A549 (cell line): ENCODE results near the gene MESP1. TPM values are rescaled to one million over a fixed set of nuclear protein-coding genes. Genes with fewer than 3 reads are reported as not detected.

ENCODE experiments used
- ATAC-seq, 2 experiments: fragments of 200-7000 bp in 1 of 2; fragments of >200 bp in 1 of 2; cut with Nextera tagmentation in 1 of 2; cut with Tn5 transposase in 1 of 2; 3 replicates each; pipeline versions ENCODE4 v1.8.0 to v1.9.1; 2018 to 2020; ENCODE audit warnings: mild to moderate bottlenecking in 1 of 2, moderate library complexity in 1 of 2
- CTCF ChIA-PET: fragments of 300-600 bp; sonication (Branson Sonifier 250); formaldehyde crosslinking; extraction: SDS; loops from one replicate; lab custom pipeline; 2021; ENCODE audit warnings: antibody characterized with exemption, inconsistent platforms; lab: Yijun Ruan, JAX
- POLR2A ChIA-PET: fragments of 350-600 bp; formaldehyde crosslinking; extraction: SDS; loops from one replicate; lab custom pipeline; 2021; ENCODE audit warnings: antibody characterized with exemption, inconsistent platforms; lab: Yijun Ruan, JAX
- DNase-seq, 2 experiments: peaks; one replicate each; pipeline versions ENCODE4 v3.0.0 to v3.0.0-alpha.2; 2011 to 2016; ENCODE audit warnings: low read depth in 1 of 2, low spot score in 1 of 2
- FAIRE-seq: peaks from 2 replicates; lab custom pipeline; 2011; peaks lifted over from hg19 to GRCh38; lab: Jason Lieb, UNC
- H3K27ac ChIP-seq, 2 experiments: fragments of >200 bp; sonication (Bioruptor Twin); formaldehyde crosslinking; 3 replicates each; pipeline ENCODE4 v1.5.1; 2016 to 2017
- H3K4me1 ChIP-seq: fragments of >200 bp; sonication (Bioruptor Twin); formaldehyde crosslinking; 3 replicates; pipeline ENCODE4 v1.6.1; 2016
- H3K4me2 ChIP-seq: fragments of >200 bp; sonication (Bioruptor Twin); formaldehyde crosslinking; 3 replicates; pipeline ENCODE4 v1.6.1; 2016
- H3K4me3 ChIP-seq: fragments of >200 bp; sonication (Bioruptor Twin); formaldehyde crosslinking; 3 replicates; pipeline ENCODE4 v1.5.1; 2016
- H3K9me3 ChIP-seq: fragments of >200 bp; sonication (Bioruptor Twin); formaldehyde crosslinking; 3 replicates; pipeline ENCODE4 v1.6.1; 2016
- BHLHE40 ChIP-seq: IDR thresholded peaks from 2 replicates; pipeline ENCODE4 v1.6.1; 2012; ENCODE audit warnings: low read depth, low read length, inconsistent platforms
- CBX2 ChIP-seq: fragments of 200-600 bp; sonication (generic); IDR thresholded peaks from 2 replicates; pipeline ENCODE4 v1.6.1; 2016; ENCODE audit warnings: low read depth, mild to moderate bottlenecking, borderline replicate concordance
- CEBPB ChIP-seq, 2 experiments: fragments of >200 bp in 1 of 2; sonication (Bioruptor Twin) in 1 of 2; formaldehyde crosslinking in 1 of 2; IDR thresholded peaks; 2 replicates each; pipeline ENCODE4 v1.6.1; 2012 to 2016
- CTCF ChIP-seq: fragments of >200 bp; sonication (Bioruptor Twin); formaldehyde crosslinking; IDR thresholded peaks from 3 replicates; pipeline ENCODE4 v1.5.1; 2016
- E2F6 ChIP-seq: IDR thresholded peaks from 2 replicates; pipeline ENCODE4 v1.6.1; 2012; ENCODE audit warnings: low read depth, borderline replicate concordance
- EHMT2 ChIP-seq: fragments of 200-600 bp; sonication (generic); IDR thresholded peaks from 2 replicates; pipeline ENCODE4 v1.6.1; 2016; ENCODE audit warnings: antibody characterized with exemption, low read depth, mild to moderate bottlenecking, moderate library complexity
- EP300 ChIP-seq, 2 experiments: fragments of >200 bp; sonication (Bioruptor Twin); formaldehyde crosslinking; IDR thresholded peaks; 2 replicates in 1 of 2; 3 replicates in 1 of 2; pipeline ENCODE4 v1.6.1; 2016 to 2017
- FOSB ChIP-seq: fragments of 250-450 bp; sonication (Bioruptor Pico); IDR thresholded peaks from 2 replicates; pipeline ENCODE4 v1.5.0; 2020; ENCODE audit warnings: mild to moderate bottlenecking, moderate library complexity
- FOXS1 ChIP-seq: fragments of 250-450 bp; sonication (Bioruptor Pico); IDR thresholded peaks from 2 replicates; pipeline ENCODE4 v1.5.0; 2020; ENCODE audit warnings: mild to moderate bottlenecking, moderate library complexity
- GATA3 ChIP-seq: IDR thresholded peaks from 2 replicates; pipeline ENCODE4 v1.6.1; 2012; ENCODE audit warnings: borderline replicate concordance
- HOXA7 ChIP-seq: fragments of 250-450 bp; sonication (Bioruptor Pico); IDR thresholded peaks from 2 replicates; pipeline ENCODE4 v1.5.0; 2020; ENCODE audit warnings: mild to moderate bottlenecking, moderate library complexity
- HOXB5 ChIP-seq: fragments of 250-450 bp; sonication (Bioruptor Pico); IDR thresholded peaks from 2 replicates; pipeline ENCODE4 v1.5.0; 2020; ENCODE audit warnings: mild to moderate bottlenecking, moderate library complexity
- KDM1A ChIP-seq: fragments of 200-600 bp; sonication (generic); IDR thresholded peaks from 2 replicates; pipeline ENCODE4 v1.6.1; 2016; ENCODE audit warnings: low read depth, mild to moderate bottlenecking
- KDM5A ChIP-seq: fragments of 200-600 bp; sonication (generic); IDR thresholded peaks from 2 replicates; pipeline ENCODE4 v1.6.1; 2016; ENCODE audit warnings: antibody characterized with exemption, mild to moderate bottlenecking
- NFE2L2 ChIP-seq: fragments of 150-350 bp; conservative IDR thresholded peaks from 2 replicates; pipeline ENCODE4 v1.6.1; 2014; ENCODE audit warnings: low read length
- NR3C1 ChIP-seq: fragments of >200 bp; sonication (Bioruptor Twin); formaldehyde crosslinking; IDR thresholded peaks from 3 replicates; pipeline ENCODE4 v1.6.1; 2017
- RCOR1 ChIP-seq: fragments of 150-350 bp; IDR thresholded peaks from 2 replicates; pipeline ENCODE4 v1.6.1; 2014; ENCODE audit warnings: antibody characterized with exemption, low read length, low read depth
- REST ChIP-seq: fragments of 200-600 bp; sonication (generic); IDR thresholded peaks from 2 replicates; pipeline ENCODE4 v1.6.1; 2016; ENCODE audit warnings: antibody characterized with exemption, mild to moderate bottlenecking, moderate library complexity
- SMC3 ChIP-seq: fragments of >200 bp; sonication (Bioruptor Twin); formaldehyde crosslinking; IDR thresholded peaks from 3 replicates; pipeline ENCODE4 v1.6.1; 2018; ENCODE audit warnings: inconsistent platforms
- SREBF2 ChIP-seq: fragments of 450-650 bp; IDR thresholded peaks from 2 replicates; pipeline ENCODE4 v1.6.1; 2014; ENCODE audit warnings: mild to moderate bottlenecking, moderate library complexity
- TFCP2L1 ChIP-seq: fragments of 250-450 bp; sonication (Bioruptor Pico); IDR thresholded peaks from 2 replicates; pipeline ENCODE4 v1.5.0; 2021; ENCODE audit warnings: mild to moderate bottlenecking
- USF2 ChIP-seq: fragments of 450-650 bp; IDR thresholded peaks from 2 replicates; pipeline ENCODE4 v1.6.1; 2014; ENCODE audit warnings: antibody characterized with exemption
- ZFP36 ChIP-seq: fragments of 450-650 bp; IDR thresholded peaks from 2 replicates; pipeline ENCODE4 v1.6.1; 2014; ENCODE audit warnings: borderline replicate concordance; ENCODE audit not compliant: partially characterized antibody
- ZSCAN20 ChIP-seq: fragments of 250-450 bp; sonication (Bioruptor Pico); IDR thresholded peaks from 2 replicates; pipeline ENCODE4 v1.8.0; 2022; ENCODE audit warnings: mild to moderate bottlenecking, moderate library complexity
- WGBS: methylation state at CpG from one replicate; pipeline ENCODE4 v1.1.6; 2017; ENCODE audit errors: missing lambda C conversion rate; 5-methylcytosine and 5-hydroxymethylcytosine counted together
- polyA plus RNA-seq, 4 experiments: library from polyadenylated mRNA; depleted of rRNA in 3 of 4; stranded (reverse); fragments of >200 nt; fragmentation: RNase III in 1 of 4; extraction: RNeasy Plus Mini Kit Qiagen cat#74134 plus additional on column Dnase treatment in 1 of 4; gene quantifications; 2 replicates in 3 of 4; 3 replicates in 1 of 4; pipeline ENCODE4 v1.2.3, GENCODE V29; 2011 to 2017

The MESP1 gene
- polyA plus RNA-seq, 2 of the 4 experiments (the other 2 are of a cell fraction) = 1.2 to 2.7 TPM

GRCh38 chr15:89725064-89725463 lies 26.0 kb downstream of the MESP1 start:
- H3K27ac ChIP-seq = no peak overlapping the region
- POLR2A ChIA-PET = no interaction called here
- peaks cover 8% of the 10 kb centered on the region; the same call in 1 of the 3 replicates for H3K9me3 ChIP-seq
- H3K4me1 ChIP-seq = no peaks in the 10 kb centered on the region
- FAIRE-seq (peak; percentile 92), ATAC-seq (no peak), DNase-seq (no peak)
- CTCF ChIA-PET = interaction anchor here (0.6 to 6.0 kb wide), 4 partner anchors 10 to 323 kb away, joined by 3 to 43 read pairs (median 9); no protein-coding TSS in a partner anchor
- TF ChIP-seq BHLHE40 = no peak
- no peak for TF ChIP-seq REST
- no peak for TF ChIP-seq NFE2L2
- TF ChIP-seq CEBPB (IDR thresholded peaks at IDR 0.05) = no peak
- TF ChIP-seq ZFP36 = no peak
- no peak for TF ChIP-seq KDM5A
- TF ChIP-seq NR3C1 = no peak
- no peak for TF ChIP-seq HOXB5 (CRISPR knock-in tag)
- TF ChIP-seq SREBF2 = no peak
- TF ChIP-seq KDM1A = no peak
- no peak for TF ChIP-seq FOSB (CRISPR knock-in tag)
- no peak for TF ChIP-seq CTCF
- no peak for TF ChIP-seq HOXA7 (CRISPR knock-in tag)
- TF ChIP-seq USF2 = no peak
- no peak for TF ChIP-seq GATA3
- no peak for TF ChIP-seq CBX2
- no peak overlapping the region for H3K4me3 ChIP-seq
- H3K4me2 ChIP-seq = no peak overlapping the region
- 46% methylated on average over 1 of the region's 1 CpG for WGBS

GRCh38 chr15:89724621-89725020 lies 26.4 kb downstream of the MESP1 start:
- Histone ChIP-seq H3K4me1 (no peaks in the 10 kb centered on the region), H3K27ac (no peak overlapping the region), H3K4me2 (no peak overlapping the region), H3K9me3 (peaks cover 8% of the 10 kb centered on the region; the same call in 1 of the 3 replicates), H3K4me3 (no peak overlapping the region)
- no peak for FAIRE-seq
- DNase-seq = no peak
- CTCF ChIA-PET = interaction anchor here (0.5 to 6.0 kb wide), 9 partner anchors 10 to 324 kb away, joined by 3 to 43 read pairs (median 3); no protein-coding TSS in a partner anchor
- WGBS = 73% methylated on average over 1 of the region's 1 CpG
- TF ChIP-seq E2F6 = no peak
- no peak for TF ChIP-seq SMC3
- no peak for TF ChIP-seq HOXB5 (CRISPR knock-in tag)
- TF ChIP-seq ZSCAN20 = no peak
- no peak for TF ChIP-seq EP300 (IDR thresholded peaks at IDR 0.05)
- TF ChIP-seq GATA3 = no peak
- no peak for TF ChIP-seq FOXS1 (CRISPR knock-in tag)
- no peak for TF ChIP-seq EHMT2
- TF ChIP-seq KDM5A = no peak
- TF ChIP-seq TFCP2L1 (CRISPR knock-in tag) = no peak
- no peak for TF ChIP-seq USF2
- TF ChIP-seq CBX2 = no peak
- no peak for TF ChIP-seq RCOR1
- ATAC-seq = no peak
- POLR2A ChIA-PET = no interaction called here
